PFSK-1 (cell line): Measurements from ENCODE around the gene USP7.

Source experiments
- FOXP2 ChIP-seq: optimal IDR thresholded peaks from 2 replicates; pipeline ENCODE3; 2011; ENCODE audit warnings: borderline replicate concordance, control low read depth, inconsistent platforms; ENCODE audit not compliant: insufficient read depth; ENCODE audit errors: extremely low read length, extremely low read depth
- POLR2AphosphoS5 ChIP-seq: IDR thresholded peaks from 2 replicates; pipeline ENCODE4 v1.6.1; 2012; ENCODE audit warnings: low read depth, mild to moderate bottlenecking, control low read depth, low read length, moderate library complexity
- SIN3A ChIP-seq: IDR thresholded peaks from 2 replicates; pipeline ENCODE4 v1.6.1; 2012; ENCODE audit warnings: mild to moderate bottlenecking, low read length, moderate library complexity, borderline replicate concordance; ENCODE audit not compliant: insufficient read depth
- TAF1 ChIP-seq: IDR thresholded peaks from 2 replicates; pipeline ENCODE4 v1.6.1; 2012; ENCODE audit warnings: low read length, control low read depth, borderline replicate concordance; ENCODE audit not compliant: insufficient read depth
- TF ChIP-seq, protein P1 (sequence below), 2 experiments: IDR thresholded peaks; 2 replicates each; pipeline versions ENCODE4 v1.6.1 to v1.8.0; 2011 to 2012; ENCODE audit warnings: low read depth in 2 of 2, low read length in 2 of 2, control low read depth in 1 of 2, inconsistent platforms in 1 of 2, mild to moderate bottlenecking in 1 of 2, moderate library complexity in 1 of 2; ENCODE audit not compliant: insufficient read depth in 1 of 2

DNA sequence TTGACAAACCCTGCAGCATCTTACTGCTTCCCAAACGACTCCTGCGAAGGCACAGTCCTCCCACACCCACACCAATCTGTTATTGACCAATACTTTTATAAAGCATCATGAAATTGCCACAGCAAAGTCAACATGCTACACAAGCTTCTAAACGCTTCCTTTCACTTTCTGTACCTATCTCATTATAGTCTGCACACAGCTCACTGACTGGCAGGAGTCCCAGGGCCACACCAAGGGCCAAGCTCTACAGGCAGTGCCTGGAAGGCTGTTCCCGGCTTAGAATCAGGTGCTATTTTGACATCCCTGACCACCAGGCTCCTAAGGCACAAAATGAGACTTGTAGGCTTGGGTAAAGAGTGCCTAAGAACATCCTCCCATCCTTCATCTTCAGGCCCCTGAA, 39.5 kb downstream of the USP7 start:
- no peak for TF ChIP-seq TAF1
- no peak for TF ChIP-seq POLR2AphosphoS5
- TF ChIP-seq, protein P1, sequence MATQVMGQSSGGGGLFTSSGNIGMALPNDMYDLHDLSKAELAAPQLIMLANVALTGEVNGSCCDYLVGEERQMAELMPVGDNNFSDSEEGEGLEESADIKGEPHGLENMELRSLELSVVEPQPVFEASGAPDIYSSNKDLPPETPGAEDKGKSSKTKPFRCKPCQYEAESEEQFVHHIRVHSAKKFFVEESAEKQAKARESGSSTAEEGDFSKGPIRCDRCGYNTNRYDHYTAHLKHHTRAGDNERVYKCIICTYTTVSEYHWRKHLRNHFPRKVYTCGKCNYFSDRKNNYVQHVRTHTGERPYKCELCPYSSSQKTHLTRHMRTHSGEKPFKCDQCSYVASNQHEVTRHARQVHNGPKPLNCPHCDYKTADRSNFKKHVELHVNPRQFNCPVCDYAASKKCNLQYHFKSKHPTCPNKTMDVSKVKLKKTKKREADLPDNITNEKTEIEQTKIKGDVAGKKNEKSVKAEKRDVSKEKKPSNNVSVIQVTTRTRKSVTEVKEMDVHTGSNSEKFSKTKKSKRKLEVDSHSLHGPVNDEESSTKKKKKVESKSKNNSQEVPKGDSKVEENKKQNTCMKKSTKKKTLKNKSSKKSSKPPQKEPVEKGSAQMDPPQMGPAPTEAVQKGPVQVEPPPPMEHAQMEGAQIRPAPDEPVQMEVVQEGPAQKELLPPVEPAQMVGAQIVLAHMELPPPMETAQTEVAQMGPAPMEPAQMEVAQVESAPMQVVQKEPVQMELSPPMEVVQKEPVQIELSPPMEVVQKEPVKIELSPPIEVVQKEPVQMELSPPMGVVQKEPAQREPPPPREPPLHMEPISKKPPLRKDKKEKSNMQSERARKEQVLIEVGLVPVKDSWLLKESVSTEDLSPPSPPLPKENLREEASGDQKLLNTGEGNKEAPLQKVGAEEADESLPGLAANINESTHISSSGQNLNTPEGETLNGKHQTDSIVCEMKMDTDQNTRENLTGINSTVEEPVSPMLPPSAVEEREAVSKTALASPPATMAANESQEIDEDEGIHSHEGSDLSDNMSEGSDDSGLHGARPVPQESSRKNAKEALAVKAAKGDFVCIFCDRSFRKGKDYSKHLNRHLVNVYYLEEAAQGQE (IDR thresholded peaks at IDR 0.05; ENCODE audit: insufficient read depth in 1 of 2, low read depth in 2 of 2, low read length in 2 of 2): no peak
- no peak for TF ChIP-seq SIN3A
- TF ChIP-seq FOXP2: no peak
